K562 (cell line): Measurements from ENCODE around the gene ATP1A3. TPM values are rescaled to one million over a fixed set of nuclear protein-coding genes. Genes with fewer than 3 reads are reported as not detected.
A peak's percentile ranks its signal among the peaks of the same experiment; 100 is the strongest.

Source experiments
- ATAC-seq: fragments of 200-7000 bp; cut with Tn5 transposase; 3 replicates; pipeline ENCODE4 v1.9.1; 2020; ENCODE audit warnings: moderate library complexity
- BruUV-seq: library from RNA; stranded (reverse); fragments of 400-500 nt; replicated peaks from 2 replicates; lab custom pipeline; 2021; lab: Mats Ljungman, UMichigan
- CTCF ChIA-PET: fragments of 300-600 bp; formaldehyde crosslinking; extraction: SDS; loops from one replicate; lab custom pipeline; 2021; ENCODE audit warnings: low intra/inter-chr PET ratio; lab: Yijun Ruan, JAX
- POLR2A ChIA-PET: fragments of 300-600, 350-650 bp; sonication (Branson Sonifier 250); formaldehyde crosslinking; extraction: SDS; loops from one replicate; lab custom pipeline; 2021; ENCODE audit warnings: antibody characterized with exemption, inconsistent platforms; lab: Yijun Ruan, JAX
- DNase-seq, 4 experiments: peaks; one replicate each; pipeline versions ENCODE4 v3.0.0 to v3.0.0-alpha.2; 2011 to 2018; ENCODE audit warnings: low spot score in 3 of 4, mixed read lengths in 3 of 4; ENCODE audit errors: extremely low read depth in 1 of 4
- FAIRE-seq: peaks from 2 replicates; lab custom pipeline; 2011; peaks lifted over from hg19 to GRCh38; lab: Jason Lieb, UNC
- H2AFZ ChIP-seq: 2 replicates; pipeline ENCODE4 v1.6.0; 2011; ENCODE audit warnings: low read depth, low read length, control low read depth, inconsistent platforms
- H3K27ac ChIP-seq: fragments of 200-600 bp; 3 replicates; pipeline ENCODE4 v1.8.0; 2011; ENCODE audit warnings: low read depth, mild to moderate bottlenecking, control low read depth, inconsistent platforms, low read length, moderate library complexity, mixed read lengths; ENCODE audit errors: extremely low read depth
- H3K27me3 ChIP-seq, 2 experiments: fragments of 300-600 bp in 1 of 2; 2 replicates in 1 of 2; 3 replicates in 1 of 2; pipeline versions ENCODE4 v1.6.0 to v1.8.0; 2011; ENCODE audit warnings: inconsistent platforms in 2 of 2, low read length in 2 of 2, mild to moderate bottlenecking in 1 of 2, mixed read lengths in 1 of 2, moderate library complexity in 1 of 2; ENCODE audit not compliant: control insufficient read depth in 2 of 2, insufficient read depth in 2 of 2
- H3K36me3 ChIP-seq: fragments of 300-600 bp; 3 replicates; pipeline ENCODE4 v1.8.0; 2011; ENCODE audit warnings: mild to moderate bottlenecking, low read length, inconsistent platforms; ENCODE audit not compliant: control insufficient read depth, insufficient read depth
- H3K4me1 ChIP-seq, 2 experiments: fragments of 200-600 bp in 1 of 2; replicated peaks in 1 of 2; 2 replicates in 1 of 2; 3 replicates in 1 of 2; pipeline versions ENCODE4 v1.5.1 to v1.8.0; 2011; ENCODE audit warnings: inconsistent platforms in 2 of 2, low read length in 2 of 2, mild to moderate bottlenecking in 1 of 2, mixed read lengths in 1 of 2, moderate library complexity in 1 of 2; ENCODE audit not compliant: control insufficient read depth in 2 of 2, insufficient read depth in 2 of 2
- H3K4me2 ChIP-seq: 2 replicates; pipeline ENCODE4 v1.6.1; 2011; ENCODE audit warnings: low read length, control low read depth, inconsistent platforms, mixed read lengths; ENCODE audit not compliant: insufficient read depth
- H3K4me3 ChIP-seq: fragments of 200-600 bp; sonication (generic), shearing (Covaris generic); 2 replicates; pipeline ENCODE4 v1.5.1; 2016; ENCODE audit warnings: control low read depth, inconsistent platforms
- H3K79me2 ChIP-seq: fragments of 200-600 bp; 3 replicates; pipeline ENCODE4 v1.8.0; 2011; ENCODE audit warnings: low read length, inconsistent platforms; ENCODE audit not compliant: control insufficient read depth, insufficient read depth
- H3K9ac ChIP-seq, 2 experiments: 2 replicates each; pipeline versions ENCODE4 v1.6.0 to v1.6.1; 2011; ENCODE audit warnings: low read depth in 2 of 2, low read length in 2 of 2, control low read depth in 1 of 2, inconsistent platforms in 1 of 2, mild to moderate bottlenecking in 1 of 2, mixed read lengths in 1 of 2; ENCODE audit not compliant: insufficient read depth in 1 of 2
- H3K9me1 ChIP-seq: one replicate; pipeline ENCODE4 v1.6.0; 2011; ENCODE audit warnings: inconsistent platforms, mild to moderate bottlenecking, low read length, moderate library complexity; ENCODE audit not compliant: control insufficient read depth, insufficient read depth
- H3K9me3 ChIP-seq: replicated peaks from 2 replicates; pipeline ENCODE4 v1.5.1; 2011; ENCODE audit warnings: low read depth, low read length, inconsistent platforms; ENCODE audit not compliant: control insufficient read depth, insufficient read depth
- H4K20me1 ChIP-seq: replicated peaks from 2 replicates; pipeline ENCODE4 v1.6.1; 2011; ENCODE audit warnings: low read length, inconsistent platforms, mixed read lengths; ENCODE audit not compliant: control insufficient read depth, insufficient read depth
- ADNP ChIP-seq: fragments of 200-800 bp; sonication (Bioruptor generic); IDR thresholded peaks from 2 replicates; pipeline ENCODE4 v1.6.1; 2016; ENCODE audit warnings: missing genetic modification characterization, missing compliant biosample characterization
- ETV1 ChIP-seq: fragments of 450-650 bp; conservative IDR thresholded peaks from 2 replicates; pipeline ENCODE4 v1.6.1; 2016; ENCODE audit warnings: missing genetic modification characterization, control low read depth, low read depth, missing compliant biosample characterization
- KAT7 ChIP-seq: sonication (generic); formaldehyde crosslinking; IDR thresholded peaks from 2 replicates; pipeline ENCODE4 v1.8.0; 2022; ENCODE audit warnings: missing genetic modification reagents, mild to moderate bottlenecking, borderline replicate concordance
- KDM2B ChIP-seq: fragments of 250-450 bp; sonication (Bioruptor Pico); IDR thresholded peaks from 2 replicates; pipeline ENCODE4 v1.8.0; 2021; ENCODE audit warnings: mild to moderate bottlenecking, moderate library complexity
- KDM5B ChIP-seq: fragments of 200-600 bp; sonication (generic); IDR thresholded peaks from 2 replicates; pipeline ENCODE4 v1.6.1; 2012; ENCODE audit warnings: low read depth, mild to moderate bottlenecking, moderate library complexity, low read length, control low read depth, inconsistent platforms; ENCODE audit not compliant: insufficient replicate concordance
- NCOA1 ChIP-seq: fragments of 450-650 bp; IDR thresholded peaks from 2 replicates; pipeline ENCODE4 v1.6.1; 2016; ENCODE audit warnings: low read depth
- PTBP1 ChIP-seq: fragments of 200-400 bp; formaldehyde crosslinking; IDR thresholded peaks from 2 replicates; pipeline ENCODE4 v1.6.1; 2017; ENCODE audit warnings: low read depth, low read length
- TGIF2 ChIP-seq: sonication (generic); formaldehyde crosslinking; IDR thresholded peaks from 2 replicates; pipeline ENCODE4 v1.8.1; 2022; ENCODE audit warnings: mild to moderate bottlenecking, missing genetic modification reagents, moderate library complexity
- XRCC4 ChIP-seq: IDR thresholded peaks from one replicate; pipeline ENCODE4 v1.6.1; 2011; ENCODE audit not compliant: insufficient read depth, insufficient read length; ENCODE audit errors: extremely low read depth
- WGBS: fragments of 100-300 bp; shearing (Covaris generic); methylation state at CpG from one replicate; pipeline ENCODE4 v1.1.6; 2016; ENCODE audit warnings: low coverage, mixed read lengths; ENCODE audit not compliant: insufficient coverage; ENCODE audit errors: missing lambda C conversion rate; 5-methylcytosine and 5-hydroxymethylcytosine counted together
- in situ Hi-C: fragments of 300-500 bp; cut with MboI; formaldehyde crosslinking; loops from 4 replicates; pipeline ENCODE4 v1.15.0; 2018; ENCODE audit warnings: inconsistent platforms, mixed read lengths
- intact Hi-C: fragments of 100-400 bp; cut with micrococcal nuclease; formaldehyde crosslinking; loops from 2 replicates; pipeline ENCODE4 v1.14.2; 2022
- polyA plus RNA-seq, 8 experiments: library from polyadenylated mRNA; depleted of rRNA in 4 of 8; stranded (reverse) in 5 of 8; unstranded in 3 of 8; fragments of >200 nt; fragmentation: Nextera tagmentation in 2 of 8; fragmentation: Illumina TruSeq in 1 of 8; extraction: Ambion mirVana in 2 of 8; extraction: Trizol in 1 of 8; gene quantifications; 2 replicates each; pipeline versions ENCODE4 v1.2.1 to v1.2.3, GENCODE V29; 2011 to 2014; ENCODE audit warnings: inconsistent platforms in 1 of 8, missing spikeins in 1 of 8
- total RNA-seq, 7 experiments: library from RNA; depleted of rRNA in 6 of 7; stranded (reverse); fragments of >200 nt in 6 of 7; fragmentation: Illumina TruSeq in 2 of 7; extraction: Trizol in 2 of 7; gene quantifications; 2 replicates each; pipeline versions ENCODE4 v1.2.1 to v1.2.3, GENCODE V29; 2011 to 2021; ENCODE audit warnings: low replicate concordance in 1 of 7
- TF ChIP-seq, protein P1 (sequence below), 3 experiments: IDR thresholded peaks in 2 of 3; conservative IDR thresholded peaks in 1 of 3; 2 replicates each; pipeline ENCODE4 v1.5.1; 2011 to 2012; ENCODE audit warnings: low read length in 3 of 3, mild to moderate bottlenecking in 3 of 3, control low read depth in 2 of 3, improper control_type of control experiment in 1 of 3, inconsistent platforms in 1 of 3, low read depth in 1 of 3, mixed read lengths in 1 of 3, moderate library complexity in 1 of 3; ENCODE audit not compliant: insufficient read depth in 2 of 3
- TF ChIP-seq, protein P2 (sequence below): fragments of 250-450 bp; sonication (Bioruptor Pico); IDR thresholded peaks from 2 replicates; pipeline ENCODE4 v1.8.0; 2021; ENCODE audit warnings: moderate library complexity, mild to moderate bottlenecking, inconsistent platforms
- TF ChIP-seq, protein P3 (sequence below): fragments of 450-650 bp; IDR thresholded peaks from 2 replicates; pipeline ENCODE4 v1.6.1; 2016; ENCODE audit warnings: low read depth

Gene ATP1A3
- total and polyA plus RNA-seq, 9 of the 15 experiments (the other 6 are each of a cell fraction or from before 2014, with no cell fraction given), result 0.03 to 1.0 (median 0.17) TPM; not detected in 3

DNA sequence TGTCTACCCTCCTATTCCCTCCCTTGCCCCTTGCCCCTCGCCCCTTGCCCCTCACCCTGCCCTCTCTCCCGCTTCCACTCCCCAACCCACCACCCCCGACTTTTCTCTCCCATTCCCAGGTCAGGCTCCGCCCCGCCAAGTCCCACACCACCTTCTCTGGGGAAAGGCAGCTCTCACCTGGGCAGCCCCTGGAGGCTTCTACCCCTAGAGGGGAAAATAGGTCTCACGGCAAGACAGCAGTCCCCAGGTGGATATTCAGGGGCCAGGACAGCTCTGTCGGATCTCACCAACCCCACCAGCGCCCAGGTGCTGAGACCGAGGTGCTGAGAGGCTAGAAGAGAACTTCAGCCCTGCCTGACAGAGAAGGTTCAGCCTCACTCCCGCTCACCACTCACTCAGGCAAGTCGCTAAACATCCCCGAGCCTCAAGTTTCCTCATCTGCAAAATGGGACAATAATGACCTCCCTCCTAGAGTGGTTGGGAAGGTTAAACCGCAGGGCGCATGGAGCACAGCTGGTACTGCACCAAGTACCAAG lies 64.4 kb downstream of the ATP1A3 start:
- in situ Hi-C loops (no loop called here), intact Hi-C loops (no loop called here)
- WGBS, result 68% methylated on average over 11 of the region's 14 CpGs
- Histone ChIP-seq H3K9me3 (no peaks in the 10 kb centered on the region), H3K4me2 (peak overlapping the region; percentile 98), H3K27ac (peak overlapping the region; percentile 92), H3K27me3 (no peaks in the 10 kb centered on the region; a peak in 1 of 5 replicates), H3K36me3 (no peaks in the 10 kb centered on the region), H3K4me1 (peaks cover 30 to 65% of the 10 kb centered on the region in 2 experiments), H2AFZ (peak overlapping the region; percentile 92; the same call in 1 of the 2 replicates), H3K79me2 (peaks cover 8% of the 10 kb centered on the region; the same call in 2 of the 3 replicates), H3K9ac (peak overlapping the region; percentile 89 to 93), H4K20me1 (no peaks in the 10 kb centered on the region), H3K9me1 (no peaks in the 10 kb centered on the region), H3K4me3 (peak overlapping the region; percentile 59)
- DNase-seq (no peak), FAIRE-seq (no peak), ATAC-seq (no peak)
- BruUV-seq, result no TSS peak
- CTCF ChIA-PET, result no interaction called here
- POLR2A ChIA-PET, result interaction anchor here (1.9 kb wide), 1 partner anchor 15 kb away, joined by 6 read pairs; no protein-coding TSS in a partner anchor
- TF ChIP-seq, protein P1, sequence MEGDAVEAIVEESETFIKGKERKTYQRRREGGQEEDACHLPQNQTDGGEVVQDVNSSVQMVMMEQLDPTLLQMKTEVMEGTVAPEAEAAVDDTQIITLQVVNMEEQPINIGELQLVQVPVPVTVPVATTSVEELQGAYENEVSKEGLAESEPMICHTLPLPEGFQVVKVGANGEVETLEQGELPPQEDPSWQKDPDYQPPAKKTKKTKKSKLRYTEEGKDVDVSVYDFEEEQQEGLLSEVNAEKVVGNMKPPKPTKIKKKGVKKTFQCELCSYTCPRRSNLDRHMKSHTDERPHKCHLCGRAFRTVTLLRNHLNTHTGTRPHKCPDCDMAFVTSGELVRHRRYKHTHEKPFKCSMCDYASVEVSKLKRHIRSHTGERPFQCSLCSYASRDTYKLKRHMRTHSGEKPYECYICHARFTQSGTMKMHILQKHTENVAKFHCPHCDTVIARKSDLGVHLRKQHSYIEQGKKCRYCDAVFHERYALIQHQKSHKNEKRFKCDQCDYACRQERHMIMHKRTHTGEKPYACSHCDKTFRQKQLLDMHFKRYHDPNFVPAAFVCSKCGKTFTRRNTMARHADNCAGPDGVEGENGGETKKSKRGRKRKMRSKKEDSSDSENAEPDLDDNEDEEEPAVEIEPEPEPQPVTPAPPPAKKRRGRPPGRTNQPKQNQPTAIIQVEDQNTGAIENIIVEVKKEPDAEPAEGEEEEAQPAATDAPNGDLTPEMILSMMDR (IDR thresholded peaks at IDR 0.05 in 2 of 3, conservative IDR thresholded peaks at IDR 0.05 in 1 of 3; ENCODE audit: insufficient read depth in 2 of 3, low read depth in 1 of 3, low read length in 3 of 3), result no peak
- TF ChIP-seq TGIF2 (CRISPR knock-in tag) (no peak), XRCC4 (no peak), KAT7 (no peak), PTBP1 (peak; percentile 89; the same call in 1 of the 2 replicates), KDM2B (CRISPR knock-in tag) (no peak), NCOA1 (no peak), ADNP (tag) (peak; percentile 93), ETV1 (tag) (no peak), KDM5B (no peak)
- TF ChIP-seq, protein P2, sequence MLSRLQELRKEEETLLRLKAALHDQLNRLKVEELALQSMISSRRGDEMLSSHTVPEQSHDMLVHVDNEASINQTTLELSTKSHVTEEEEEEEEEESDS (CRISPR knock-in tag), result no peak
- TF ChIP-seq, protein P3, sequence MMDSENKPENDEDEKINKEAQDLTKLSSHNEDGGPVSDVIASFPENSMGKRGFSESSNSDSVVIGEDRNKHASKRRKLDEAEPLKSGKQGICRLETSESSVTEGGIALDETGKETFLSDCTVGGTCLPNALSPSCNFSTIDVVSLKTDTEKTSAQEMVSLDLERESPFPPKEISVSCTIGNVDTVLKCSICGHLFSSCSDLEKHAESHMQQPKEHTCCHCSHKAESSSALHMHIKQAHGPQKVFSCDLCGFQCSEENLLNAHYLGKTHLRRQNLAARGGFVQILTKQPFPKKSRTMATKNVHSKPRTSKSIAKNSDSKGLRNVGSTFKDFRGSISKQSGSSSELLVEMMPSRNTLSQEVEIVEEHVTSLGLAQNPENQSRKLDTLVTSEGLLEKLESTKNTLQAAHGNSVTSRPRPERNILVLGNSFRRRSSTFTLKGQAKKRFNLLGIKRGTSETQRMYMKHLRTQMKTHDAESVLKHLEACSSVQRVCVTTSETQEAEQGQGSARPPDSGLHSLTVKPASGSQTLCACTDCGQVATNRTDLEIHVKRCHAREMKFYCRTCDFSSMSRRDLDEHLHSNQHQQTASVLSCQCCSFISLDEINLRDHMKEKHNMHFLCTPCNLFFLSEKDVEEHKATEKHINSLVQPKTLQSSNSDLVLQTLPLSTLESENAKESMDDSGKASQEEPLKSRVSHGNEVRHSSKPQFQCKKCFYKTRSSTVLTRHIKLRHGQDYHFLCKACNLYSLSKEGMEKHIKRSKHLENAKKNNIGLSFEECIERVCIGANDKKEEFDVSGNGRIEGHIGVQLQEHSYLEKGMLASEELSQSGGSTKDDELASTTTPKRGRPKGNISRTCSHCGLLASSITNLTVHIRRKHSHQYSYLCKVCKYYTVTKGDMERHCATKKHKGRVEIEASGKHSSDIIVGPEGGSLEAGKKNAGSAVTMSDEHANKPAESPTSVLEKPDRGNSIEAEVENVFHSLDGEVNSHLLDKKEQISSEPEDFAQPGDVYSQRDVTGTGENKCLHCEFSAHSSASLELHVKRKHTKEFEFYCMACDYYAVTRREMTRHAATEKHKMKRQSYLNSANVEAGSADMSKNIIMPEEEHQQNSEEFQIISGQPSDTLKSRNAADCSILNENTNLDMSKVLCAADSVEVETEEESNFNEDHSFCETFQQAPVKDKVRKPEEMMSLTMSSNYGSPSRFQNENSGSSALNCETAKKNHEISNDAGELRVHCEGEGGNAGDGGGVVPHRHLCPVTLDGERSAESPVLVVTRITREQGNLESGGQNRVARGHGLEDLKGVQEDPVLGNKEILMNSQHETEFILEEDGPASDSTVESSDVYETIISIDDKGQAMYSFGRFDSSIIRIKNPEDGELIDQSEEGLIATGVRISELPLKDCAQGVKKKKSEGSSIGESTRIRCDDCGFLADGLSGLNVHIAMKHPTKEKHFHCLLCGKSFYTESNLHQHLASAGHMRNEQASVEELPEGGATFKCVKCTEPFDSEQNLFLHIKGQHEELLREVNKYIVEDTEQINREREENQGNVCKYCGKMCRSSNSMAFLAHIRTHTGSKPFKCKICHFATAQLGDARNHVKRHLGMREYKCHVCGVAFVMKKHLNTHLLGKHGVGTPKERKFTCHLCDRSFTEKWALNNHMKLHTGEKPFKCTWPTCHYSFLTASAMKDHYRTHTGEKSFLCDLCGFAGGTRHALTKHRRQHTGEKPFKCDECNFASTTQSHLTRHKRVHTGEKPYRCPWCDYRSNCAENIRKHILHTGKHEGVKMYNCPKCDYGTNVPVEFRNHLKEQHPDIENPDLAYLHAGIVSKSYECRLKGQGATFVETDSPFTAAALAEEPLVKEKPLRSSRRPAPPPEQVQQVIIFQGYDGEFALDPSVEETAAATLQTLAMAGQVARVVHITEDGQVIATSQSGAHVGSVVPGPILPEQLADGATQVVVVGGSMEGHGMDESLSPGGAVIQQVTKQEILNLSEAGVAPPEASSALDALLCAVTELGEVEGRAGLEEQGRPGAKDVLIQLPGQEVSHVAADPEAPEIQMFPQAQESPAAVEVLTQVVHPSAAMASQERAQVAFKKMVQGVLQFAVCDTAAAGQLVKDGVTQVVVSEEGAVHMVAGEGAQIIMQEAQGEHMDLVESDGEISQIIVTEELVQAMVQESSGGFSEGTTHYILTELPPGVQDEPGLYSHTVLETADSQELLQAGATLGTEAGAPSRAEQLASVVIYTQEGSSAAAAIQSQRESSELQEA, result no peak
